Fibroblast of gingiva (primary cell): Measurements from ENCODE around the gene BCAR1.
"Not testable (repeated sequence)": the region's sequence is repeated elsewhere in the genome, so short reads cannot be mapped to it uniquely, and the experiment has no call there.

Source experiments
- DNase-seq: peaks from one replicate; pipeline ENCODE4 v3.0.0-alpha.2; 2011; ENCODE audit warnings: low read depth

BCAR1 gene, protein sequence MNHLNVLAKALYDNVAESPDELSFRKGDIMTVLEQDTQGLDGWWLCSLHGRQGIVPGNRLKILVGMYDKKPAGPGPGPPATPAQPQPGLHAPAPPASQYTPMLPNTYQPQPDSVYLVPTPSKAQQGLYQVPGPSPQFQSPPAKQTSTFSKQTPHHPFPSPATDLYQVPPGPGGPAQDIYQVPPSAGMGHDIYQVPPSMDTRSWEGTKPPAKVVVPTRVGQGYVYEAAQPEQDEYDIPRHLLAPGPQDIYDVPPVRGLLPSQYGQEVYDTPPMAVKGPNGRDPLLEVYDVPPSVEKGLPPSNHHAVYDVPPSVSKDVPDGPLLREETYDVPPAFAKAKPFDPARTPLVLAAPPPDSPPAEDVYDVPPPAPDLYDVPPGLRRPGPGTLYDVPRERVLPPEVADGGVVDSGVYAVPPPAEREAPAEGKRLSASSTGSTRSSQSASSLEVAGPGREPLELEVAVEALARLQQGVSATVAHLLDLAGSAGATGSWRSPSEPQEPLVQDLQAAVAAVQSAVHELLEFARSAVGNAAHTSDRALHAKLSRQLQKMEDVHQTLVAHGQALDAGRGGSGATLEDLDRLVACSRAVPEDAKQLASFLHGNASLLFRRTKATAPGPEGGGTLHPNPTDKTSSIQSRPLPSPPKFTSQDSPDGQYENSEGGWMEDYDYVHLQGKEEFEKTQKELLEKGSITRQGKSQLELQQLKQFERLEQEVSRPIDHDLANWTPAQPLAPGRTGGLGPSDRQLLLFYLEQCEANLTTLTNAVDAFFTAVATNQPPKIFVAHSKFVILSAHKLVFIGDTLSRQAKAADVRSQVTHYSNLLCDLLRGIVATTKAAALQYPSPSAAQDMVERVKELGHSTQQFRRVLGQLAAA

DNA sequence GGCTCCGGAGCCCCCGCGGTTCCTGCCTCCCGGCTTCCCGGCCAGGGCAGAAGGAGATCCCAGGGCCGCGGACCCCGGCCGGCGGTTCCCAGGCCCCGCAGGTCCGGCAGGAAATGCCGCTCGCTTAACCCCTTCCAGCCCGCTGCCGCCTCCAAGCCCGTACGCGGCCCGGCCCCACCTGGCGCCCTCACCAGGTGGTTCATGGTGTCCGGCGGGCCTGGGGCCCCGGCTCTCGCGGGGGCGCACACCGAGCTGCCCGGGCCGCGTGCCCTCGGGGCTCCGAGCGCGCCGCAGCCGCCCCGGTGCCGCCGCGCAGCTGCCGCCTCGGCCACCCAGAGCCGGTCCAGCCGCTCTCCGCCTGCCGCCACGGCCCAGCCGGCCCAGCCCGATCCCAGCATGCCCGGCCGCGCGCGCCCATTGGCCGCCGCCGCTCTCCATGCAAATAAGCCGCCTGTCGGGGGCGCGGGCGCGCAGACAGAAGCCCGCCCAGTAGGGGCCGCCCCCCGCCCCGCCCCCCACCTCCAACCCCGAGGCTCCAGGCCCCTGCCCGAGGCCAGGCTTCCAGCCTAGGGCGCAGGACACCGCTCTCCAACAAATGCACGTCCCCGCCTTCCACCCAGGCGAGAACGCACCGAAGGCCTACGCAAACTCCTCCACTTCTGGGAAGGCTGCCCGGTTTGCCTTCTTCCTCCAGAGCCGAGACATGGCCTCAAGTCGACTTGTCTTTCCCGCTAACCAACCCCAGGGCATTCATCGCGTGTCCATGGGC, at the start of gene BCAR1:
BCAR1 (minus strand) TSS at position 345 of the 769 bp plus-strand sequence; CDS start at position 203, 142 bp downstream.
- peak; percentile 92 for DNase-seq

DNA sequence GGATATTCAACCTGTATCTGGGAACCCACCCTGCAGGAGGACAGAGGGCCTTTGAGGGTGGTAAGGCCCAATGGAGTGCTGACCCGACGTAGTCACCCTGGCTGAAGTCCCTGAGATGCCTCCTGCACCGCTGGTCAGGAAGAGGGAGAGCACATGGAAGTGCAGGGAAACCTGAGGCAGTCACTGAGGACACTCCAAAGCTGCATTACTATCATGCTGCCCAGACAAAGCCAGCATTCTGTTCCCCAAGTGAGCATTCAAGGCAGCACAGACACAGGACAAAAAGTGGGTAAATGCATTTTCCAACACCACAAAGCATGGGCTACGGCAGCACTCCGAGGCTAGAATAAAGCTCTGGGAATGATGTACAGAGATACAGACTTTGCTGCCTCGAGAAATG, 46.8 kb upstream of the BCAR1 start:
- DNase-seq: no peak

DNA sequence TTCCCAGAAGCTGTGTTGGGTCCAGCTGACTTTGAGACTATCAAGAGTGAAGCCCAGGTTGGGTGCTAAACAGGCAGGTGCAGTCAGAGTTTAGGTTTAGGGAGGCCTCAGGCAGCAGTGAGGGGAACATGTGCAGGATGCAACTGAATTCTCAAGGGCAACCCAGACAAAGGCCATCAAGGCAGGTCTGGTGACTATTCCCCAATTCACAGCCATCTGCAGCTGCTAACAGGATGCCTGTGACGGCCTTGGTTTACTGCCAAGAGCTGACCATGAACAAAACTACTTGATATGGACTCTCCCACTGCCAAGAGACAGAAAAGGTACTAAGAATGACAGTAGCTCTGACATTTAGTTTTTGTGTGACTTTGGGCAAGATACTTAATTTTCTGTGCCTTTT, 45.2 kb upstream of the BCAR1 start:
- DNase-seq: no peak

DNA sequence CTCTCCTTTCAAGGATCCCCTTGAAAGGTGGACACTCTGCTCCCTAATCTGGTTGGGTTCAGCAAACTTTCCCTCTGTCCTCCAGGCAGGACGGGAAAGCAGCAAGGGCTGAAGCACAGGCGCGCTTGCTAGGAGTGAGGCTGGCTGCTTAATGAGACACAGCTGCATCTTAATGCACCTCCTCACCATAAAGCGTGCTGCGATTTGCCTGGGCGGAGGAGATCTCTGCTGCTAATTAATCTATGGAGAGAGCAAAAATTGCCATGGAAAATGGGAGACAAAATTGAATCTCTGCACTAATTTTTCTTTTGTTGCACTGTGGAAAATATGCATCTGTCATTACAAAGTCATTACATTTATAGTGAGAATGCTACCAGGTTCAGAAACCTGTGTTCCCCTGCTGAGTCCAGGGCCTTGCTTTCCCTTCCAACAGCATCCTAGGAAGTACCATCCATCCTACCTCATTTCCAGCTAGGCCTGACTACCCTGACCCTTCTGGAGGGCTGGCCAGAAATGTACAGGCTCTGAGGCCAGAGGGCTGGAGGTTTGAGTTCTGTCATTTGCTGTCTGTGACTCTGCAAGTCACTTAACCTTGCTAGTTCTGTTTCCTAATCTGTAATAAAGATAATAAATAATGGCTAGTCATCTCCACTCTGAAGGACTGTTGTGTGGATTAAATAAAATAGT, 43.5 kb upstream of the BCAR1 start:
- DNase-seq: no peak

DNA sequence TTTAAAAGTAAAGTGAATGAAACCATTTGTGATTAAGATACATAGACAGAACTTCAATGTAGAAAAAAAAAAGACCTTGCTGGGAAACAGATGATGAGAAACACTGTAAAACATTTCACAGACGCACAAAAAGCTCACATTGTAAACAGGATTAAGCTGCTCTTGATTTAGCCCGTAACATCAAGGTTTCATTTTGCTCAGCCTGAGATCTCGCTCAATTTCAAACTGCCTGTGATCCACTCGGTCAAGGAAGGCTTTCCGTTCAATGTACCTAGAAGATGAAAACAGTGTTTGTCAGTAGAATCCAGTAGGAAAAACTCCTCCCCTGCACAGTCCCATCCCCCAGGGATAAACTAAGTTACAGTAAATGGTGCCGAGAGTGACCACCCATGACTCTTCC, 42.3 kb upstream of the BCAR1 start:
- peak; percentile 11 for DNase-seq

DNA sequence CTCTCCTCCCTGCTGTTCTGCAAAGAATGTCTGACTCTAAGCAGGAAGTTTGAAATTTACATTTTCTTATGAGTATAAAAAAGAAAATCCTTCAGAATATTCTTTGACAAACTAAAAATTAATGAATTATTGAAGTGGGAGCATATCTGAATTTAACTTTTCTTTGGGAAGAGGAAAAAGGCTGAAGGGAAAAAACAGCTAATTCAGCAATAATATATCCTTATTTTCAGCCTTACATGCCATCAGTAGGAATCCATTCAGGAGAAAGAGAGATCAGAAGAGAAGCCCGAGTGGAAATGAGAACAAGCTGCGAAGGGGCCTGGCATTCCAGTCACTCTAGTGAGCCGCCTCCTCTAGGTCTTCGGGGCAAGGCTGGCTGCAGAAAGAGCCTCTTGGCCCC, 41.7 kb upstream of the BCAR1 start:
- DNase-seq: no peak

DNA sequence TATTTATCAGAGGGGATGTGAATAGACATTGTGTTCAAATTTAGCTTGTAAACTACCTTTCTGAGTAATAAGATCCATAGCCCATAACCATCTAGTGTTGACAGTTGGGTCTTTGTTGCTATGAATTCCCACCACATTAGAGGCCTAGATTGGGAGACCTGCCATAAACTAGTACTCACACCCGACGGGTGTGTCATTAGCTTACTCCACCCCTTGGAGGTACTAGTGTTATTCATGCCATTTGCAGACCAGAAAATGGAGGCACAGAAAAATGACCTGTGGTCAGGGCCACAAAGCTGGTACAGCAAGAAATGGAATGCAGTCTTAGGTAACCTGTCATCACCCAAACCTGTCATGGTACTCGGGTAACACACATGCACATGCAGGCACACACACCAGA, 41.3 kb upstream of the BCAR1 start:
- no peak for DNase-seq

DNA sequence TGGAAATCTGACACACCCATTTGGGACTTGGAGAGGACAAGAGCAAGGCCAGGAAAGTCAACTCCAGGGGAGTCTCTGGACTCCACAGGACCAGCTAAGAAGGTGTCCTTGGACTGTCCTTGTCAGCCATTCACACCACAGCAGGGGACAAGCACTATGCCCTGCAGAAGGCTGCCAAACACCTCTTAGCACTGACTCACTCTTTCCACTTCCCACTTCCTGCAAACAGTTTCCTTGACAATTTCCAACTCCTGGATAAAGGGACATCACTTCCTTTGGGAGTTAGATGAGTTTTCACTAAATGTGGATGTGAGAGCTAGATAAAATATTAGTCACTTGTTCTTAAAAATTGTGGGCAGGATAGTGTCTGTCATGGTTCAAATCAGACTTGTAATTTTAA, 37.8 kb upstream of the BCAR1 start:
- DNase-seq: peak; percentile 56

DNA sequence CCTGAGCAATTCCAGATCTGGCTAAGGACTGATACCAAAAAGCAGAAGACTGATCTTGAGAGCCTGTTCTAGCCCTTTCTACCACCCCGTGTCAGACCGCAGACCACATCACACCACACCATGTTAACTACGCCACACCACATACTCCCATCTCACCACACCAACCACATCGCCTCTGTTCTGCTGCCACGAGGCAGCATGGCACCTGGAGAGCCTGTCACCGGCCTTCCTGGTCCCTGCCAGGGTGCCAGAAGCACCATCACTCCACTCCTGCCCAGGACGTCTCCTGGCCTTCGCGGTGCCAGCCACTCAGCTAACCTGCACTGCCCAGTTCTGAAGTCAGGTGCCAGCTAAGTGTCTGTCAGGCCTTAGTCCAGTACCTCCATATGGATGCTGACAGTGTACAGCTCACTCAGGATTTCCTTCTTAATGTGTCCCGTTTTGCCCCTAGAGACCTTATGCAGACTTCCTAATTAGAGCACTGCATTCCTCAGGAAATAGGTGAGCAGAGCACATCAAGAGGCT, 37.2 kb upstream of the BCAR1 start:
- no peak for DNase-seq

DNA sequence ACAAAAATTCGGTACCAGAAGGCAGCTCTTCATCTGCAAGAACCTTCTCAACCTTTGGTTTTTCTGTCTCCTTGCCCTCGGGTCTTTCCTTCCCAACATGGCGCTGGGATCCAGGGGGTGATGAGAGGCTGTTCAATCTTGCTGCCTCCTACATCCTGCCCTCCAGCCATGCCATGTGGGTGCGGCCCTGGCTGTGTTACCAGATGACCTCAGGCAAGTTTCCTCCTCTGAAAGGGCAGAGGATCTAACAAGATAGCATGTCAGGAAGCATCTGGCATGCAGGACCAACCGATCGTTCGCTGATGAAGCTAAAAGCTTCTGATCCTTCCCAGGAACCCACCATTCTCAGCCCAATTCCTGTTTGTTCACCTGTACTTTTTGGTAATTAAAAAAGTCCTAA, 36.8 kb upstream of the BCAR1 start:
- no peak for DNase-seq

DNA sequence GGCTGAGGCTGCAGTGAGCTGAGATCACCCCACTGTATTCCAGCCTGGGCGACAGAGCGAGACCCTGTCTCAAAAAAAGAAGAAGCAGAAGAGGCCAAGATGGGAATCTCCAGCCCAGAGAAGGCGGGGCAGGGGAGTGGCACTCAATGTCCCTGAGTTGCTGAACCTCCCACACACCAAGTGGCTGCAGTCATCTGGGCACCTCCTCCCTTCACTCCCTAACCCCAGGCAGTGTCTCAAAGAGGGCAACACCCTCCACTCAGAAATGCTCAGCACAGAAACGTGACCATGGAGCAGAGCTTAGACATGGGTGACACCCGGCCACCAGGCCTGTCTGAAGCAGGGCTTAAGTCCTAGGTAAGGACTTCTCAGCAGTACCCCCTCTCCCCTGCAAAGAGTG, 36.3 kb upstream of the BCAR1 start:
- DNase-seq: no peak

DNA sequence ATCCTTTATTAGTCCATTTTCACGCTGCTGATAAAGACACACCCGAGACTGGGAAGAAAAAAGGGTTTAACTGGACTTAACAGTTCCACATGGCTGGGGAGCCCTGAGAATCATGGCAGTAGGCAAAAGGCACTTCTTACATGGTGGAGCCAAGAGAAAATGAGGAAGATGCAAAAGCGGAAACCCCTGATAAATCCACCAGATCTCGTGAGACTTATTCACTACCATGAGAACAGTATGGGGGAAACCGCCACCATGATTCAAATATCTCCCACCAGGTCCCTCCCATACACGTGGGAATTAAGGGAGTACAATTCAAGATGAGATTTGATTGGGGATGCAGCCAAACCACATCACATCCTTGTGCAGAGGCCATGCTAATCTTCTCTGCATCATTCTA, 35.0 kb upstream of the BCAR1 start:
- no peak for DNase-seq

DNA sequence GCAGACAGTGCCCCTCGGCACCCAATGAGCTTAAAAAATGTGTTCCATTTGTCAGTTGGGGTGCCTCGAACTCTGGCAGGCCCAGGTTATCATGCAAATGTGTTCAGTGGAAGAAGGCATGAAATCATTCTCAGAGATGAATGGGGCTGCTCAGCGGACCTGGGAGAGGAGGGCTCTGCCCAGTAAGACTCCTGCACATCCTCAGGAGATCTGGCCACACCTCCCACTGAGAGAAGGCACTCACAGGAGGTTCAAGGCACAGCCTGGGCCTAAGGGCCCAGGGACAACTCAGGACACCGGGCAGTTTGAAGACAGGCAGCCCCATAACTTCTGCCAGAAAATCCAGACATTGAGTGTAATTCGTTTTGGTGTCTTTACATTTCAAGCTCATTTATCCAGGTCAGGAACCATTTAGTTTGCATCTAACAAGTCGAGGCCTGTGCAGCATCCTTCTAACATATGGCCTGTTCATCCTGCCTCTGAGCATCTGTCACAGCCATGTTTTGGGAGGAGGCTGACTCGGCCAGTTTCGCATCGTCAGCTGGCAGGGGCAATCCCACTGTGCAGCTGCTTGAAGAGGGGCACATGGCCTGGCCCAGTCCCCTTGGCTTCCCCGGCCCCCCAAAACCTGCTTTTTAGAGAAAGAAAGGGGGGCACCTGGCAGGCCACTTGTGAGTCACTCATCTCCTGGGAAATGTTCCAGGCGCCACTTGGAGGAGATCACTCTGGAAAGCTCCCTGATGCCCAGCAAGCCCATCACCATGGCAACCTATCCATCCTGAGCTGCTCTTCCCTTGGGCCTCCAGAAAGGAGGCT, 31.2 kb upstream of the BCAR1 start:
- DNase-seq: peak; percentile 24

DNA sequence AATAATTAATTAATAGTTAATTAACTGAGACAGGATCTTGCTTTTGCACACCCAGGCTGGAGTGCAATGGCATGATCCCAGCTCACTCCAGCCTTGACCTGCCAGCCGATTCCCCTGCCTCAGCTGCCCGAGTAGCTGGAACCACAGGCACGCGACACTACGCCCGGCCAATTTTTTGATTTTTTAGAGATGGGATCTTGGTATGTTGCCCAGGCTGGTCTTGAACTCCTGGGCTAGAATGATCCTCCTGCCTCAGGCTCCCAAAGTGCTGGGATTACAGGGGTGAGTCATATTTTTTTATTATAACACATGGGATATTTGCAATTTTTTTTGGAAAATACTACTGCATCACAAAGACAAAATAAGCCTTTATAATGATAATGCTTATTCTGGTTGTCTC, 30.4 kb upstream of the BCAR1 start:
- DNase-seq: peak; percentile 13

DNA sequence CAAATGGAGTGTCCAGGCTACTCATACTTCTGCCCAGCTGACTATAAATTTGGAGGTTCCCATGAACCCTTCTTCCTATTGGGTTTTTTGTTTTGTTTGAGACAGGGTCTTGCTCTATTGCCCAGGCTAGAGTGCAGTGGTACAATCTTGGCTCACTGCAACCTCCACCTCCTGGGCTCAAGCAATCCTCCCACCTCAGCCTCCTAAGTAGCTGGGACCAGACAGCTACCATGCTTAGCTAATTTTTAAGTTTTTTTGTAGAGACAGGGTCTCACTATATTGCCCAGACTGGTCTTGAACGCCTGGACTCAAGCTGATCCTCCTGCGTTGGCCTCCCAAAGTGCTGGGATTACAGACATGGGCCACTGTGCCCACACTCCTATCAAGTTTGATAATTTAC, 29.6 kb upstream of the BCAR1 start:
- not testable (repeated sequence) for DNase-seq

DNA sequence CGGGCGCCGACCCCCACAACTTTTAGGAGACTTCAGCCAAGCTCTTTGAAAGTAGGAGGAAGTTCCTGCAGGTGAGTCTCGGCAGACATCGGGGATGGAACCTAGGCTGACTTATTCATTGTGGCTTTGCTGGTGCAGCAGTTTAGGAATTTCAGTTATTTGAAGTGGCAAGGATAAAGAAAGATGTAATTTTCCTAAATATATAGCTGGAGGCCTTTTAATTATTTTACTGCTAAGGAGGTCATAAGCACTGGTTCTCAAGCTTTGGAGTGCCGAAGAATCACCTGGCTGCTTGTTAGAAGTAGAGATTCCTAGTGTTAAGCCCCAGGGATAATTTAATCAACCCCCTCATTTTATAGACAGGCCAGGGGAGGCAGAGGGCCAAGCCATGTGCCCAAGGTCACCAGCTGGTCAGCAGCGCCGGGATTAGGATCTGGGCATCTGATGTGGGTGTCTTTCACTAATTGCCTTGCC, 28.9 kb upstream of the BCAR1 start:
- DNase-seq: no peak

DNA sequence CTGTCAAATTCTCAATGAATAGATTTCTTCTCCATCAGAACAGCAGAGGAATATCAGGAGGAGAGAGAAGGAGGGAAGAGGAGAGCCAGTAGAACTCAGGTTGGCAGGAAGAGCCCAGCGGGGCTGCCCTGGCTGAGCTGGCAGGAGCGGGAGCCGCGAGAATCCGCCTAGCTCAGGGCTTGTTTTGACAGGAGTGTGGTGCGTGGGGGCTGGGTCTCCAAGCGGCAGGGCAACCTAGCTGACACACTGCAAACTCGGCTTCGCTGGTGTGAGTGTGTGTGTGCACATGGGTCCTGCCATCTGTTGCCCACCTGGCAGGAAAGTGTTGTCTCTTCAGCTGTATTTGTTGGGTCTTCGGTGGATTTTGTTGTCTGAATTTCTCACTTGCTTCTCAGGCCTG, 27.9 kb upstream of the BCAR1 start:
- no peak for DNase-seq

DNA sequence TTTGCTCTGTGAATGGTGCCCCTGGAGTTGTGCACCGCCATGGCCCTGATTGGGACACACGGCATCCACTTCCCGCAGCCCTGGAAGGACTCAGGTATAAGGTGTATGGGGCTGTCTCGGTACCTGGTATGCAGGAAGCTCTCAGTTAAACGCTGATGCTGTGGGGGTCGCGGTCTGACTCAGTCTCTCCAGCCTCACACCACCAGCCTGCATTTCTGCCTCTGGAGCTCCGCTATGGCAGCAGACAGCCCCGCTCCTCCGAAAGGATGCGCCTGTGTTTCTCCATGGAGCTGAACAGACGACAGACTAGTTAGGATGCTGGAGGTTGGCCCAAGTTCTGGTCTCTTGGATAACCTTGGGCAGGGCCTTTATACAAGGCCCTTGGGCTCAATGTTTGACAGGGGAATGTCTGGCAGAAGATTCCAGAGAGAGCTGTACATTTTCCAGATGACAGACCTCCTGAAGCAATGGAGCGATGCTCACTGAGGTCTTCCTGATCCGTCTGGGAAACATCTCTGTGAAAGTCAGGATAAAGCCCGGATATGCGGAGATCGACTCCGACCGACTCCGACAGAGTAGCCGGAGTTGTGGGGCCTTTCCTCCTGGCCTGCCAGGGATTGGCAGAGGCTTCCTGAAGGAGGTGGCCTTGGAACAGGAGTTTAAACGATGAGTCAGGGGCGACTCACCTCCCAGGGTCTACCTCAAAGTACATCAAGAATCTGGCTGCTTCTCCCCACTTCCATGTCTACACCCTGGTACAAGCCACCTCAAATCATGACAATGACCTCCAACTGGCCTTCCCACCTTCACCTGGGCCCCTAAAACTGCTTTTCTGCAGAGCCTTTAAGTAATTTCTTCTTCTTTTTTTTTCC, 21.9 kb upstream of the BCAR1 start:
- no peak for DNase-seq

DNA sequence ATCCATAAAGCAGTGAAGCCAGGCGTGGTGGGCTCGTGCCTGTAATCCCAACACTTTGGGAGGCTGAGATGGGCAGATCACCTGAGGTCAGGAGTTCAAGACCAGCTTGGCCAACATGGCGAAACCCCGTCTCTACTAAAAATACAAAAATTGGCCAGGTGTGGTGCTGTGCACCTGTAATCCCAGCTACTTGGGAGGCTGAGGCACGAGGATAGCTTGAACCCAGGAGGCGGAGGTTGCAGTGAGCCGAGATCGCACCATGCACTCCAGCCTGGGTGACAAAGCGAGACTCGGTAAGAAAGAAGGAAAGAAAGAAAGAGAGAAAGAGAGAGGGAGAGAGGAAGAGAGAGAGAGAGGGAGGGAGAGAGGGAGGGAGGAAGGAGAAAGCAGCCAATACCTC, 21.2 kb upstream of the BCAR1 start:
- DNase-seq: not testable (repeated sequence)

DNA sequence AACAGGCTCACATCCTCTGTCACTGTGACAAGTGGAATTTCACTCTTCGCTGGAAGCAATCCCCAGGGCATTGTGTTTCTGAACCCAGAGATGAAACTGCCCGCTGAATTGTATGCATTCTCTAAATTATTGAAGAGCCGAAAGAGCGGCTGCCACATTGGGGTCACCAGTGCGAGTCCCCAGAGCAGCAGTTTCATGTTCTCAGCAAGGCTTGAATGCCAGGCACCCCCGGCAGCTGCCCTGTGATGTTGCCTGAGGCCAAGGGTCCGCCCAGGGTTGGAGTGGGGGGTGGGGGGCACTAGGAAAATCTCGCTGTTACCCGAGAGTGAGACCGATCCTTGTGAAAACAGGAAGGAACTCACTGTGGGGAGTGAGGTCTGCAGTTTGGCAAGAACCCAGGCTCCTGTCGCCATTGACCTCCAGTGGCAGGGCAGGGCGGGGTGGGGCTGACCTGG, 20.7 kb upstream of the BCAR1 start:
- no peak for DNase-seq
